OCI-LY1 (cell line): ENCODE data around the gene ARFGAP3.

Experiments used
- H2AFZ ChIP-seq: fragments of 200-600 bp; sonication (generic), shearing (Covaris generic); 2 replicates; pipeline ENCODE4 v1.6.0; 2014; ENCODE audit warnings: antibody characterized with exemption, mild to moderate bottlenecking, low read length
- H3F3A ChIP-seq: fragments of 200-600 bp; sonication (generic), shearing (Covaris generic); 2 replicates; pipeline ENCODE4 v1.6.0; 2014; ENCODE audit warnings: mild to moderate bottlenecking, antibody characterized with exemption, low read length, moderate library complexity; ENCODE audit not compliant: insufficient read depth
- H3K27ac ChIP-seq: fragments of 200-600 bp; sonication (generic); 2 replicates; pipeline ENCODE4 v1.5.1; 2014; ENCODE audit warnings: low read length, mixed run types, mild to moderate bottlenecking, low read depth; ENCODE audit not compliant: poor library complexity, severe bottlenecking
- H3K27me3 ChIP-seq: fragments of 200-600 bp; sonication (generic); 2 replicates; pipeline ENCODE4 v1.6.0; 2014; ENCODE audit warnings: antibody characterized with exemption, mild to moderate bottlenecking, low read length, moderate library complexity; ENCODE audit not compliant: insufficient read depth
- H3K36me3 ChIP-seq: fragments of 200-600 bp; sonication (generic); 2 replicates; pipeline ENCODE4 v1.6.1; 2014; ENCODE audit warnings: mild to moderate bottlenecking, antibody characterized with exemption, low read length, moderate library complexity, mixed read lengths; ENCODE audit not compliant: insufficient read depth
- H3K4me1 ChIP-seq: fragments of 200-600 bp; sonication (generic); 2 replicates; pipeline ENCODE4 v1.5.1; 2014; ENCODE audit warnings: mild to moderate bottlenecking, low read length, moderate library complexity; ENCODE audit not compliant: insufficient read depth, severe bottlenecking
- H3K4me2 ChIP-seq: fragments of 200-600 bp; sonication (generic), shearing (Covaris generic); 2 replicates; pipeline ENCODE4 v1.6.1; 2014; ENCODE audit warnings: low read length
- H3K4me3 ChIP-seq: fragments of 200-600 bp; sonication (generic); 2 replicates; pipeline ENCODE4 v1.5.1; 2014; ENCODE audit warnings: low read length, low read depth, mild to moderate bottlenecking, mixed read lengths; ENCODE audit not compliant: poor library complexity, severe bottlenecking
- H3K79me2 ChIP-seq: fragments of 200-600 bp; shearing (Covaris generic); 2 replicates; pipeline ENCODE4 v1.6.1; 2016; ENCODE audit warnings: mixed run types, low read length, mixed read lengths; ENCODE audit not compliant: insufficient read depth
- H3K9ac ChIP-seq: fragments of 200-600 bp; sonication (generic), shearing (Covaris generic); 2 replicates; pipeline ENCODE4 v1.6.1; 2014; ENCODE audit warnings: mild to moderate bottlenecking, low read length, mixed read lengths
- H3K9me2 ChIP-seq: fragments of 200-600 bp; sonication (generic), shearing (Covaris generic); 2 replicates; pipeline ENCODE4 v1.6.1; 2014; ENCODE audit warnings: low read depth, mild to moderate bottlenecking, low read length, mixed read lengths
- H3K9me3 ChIP-seq: fragments of 200-600 bp; shearing (Covaris generic); 2 replicates; pipeline ENCODE4 v1.6.1; 2014; ENCODE audit warnings: low read length, mixed read lengths
- H4K20me1 ChIP-seq: fragments of 200-600 bp; sonication (generic), shearing (Covaris generic); 2 replicates; pipeline ENCODE4 v1.6.0; 2016; ENCODE audit warnings: mild to moderate bottlenecking, low read length; ENCODE audit not compliant: insufficient read depth
- EZH2 ChIP-seq: fragments of 200-600 bp; sonication (generic), shearing (Covaris generic); IDR thresholded peaks from 2 replicates; pipeline ENCODE4 v1.8.0; 2017; ENCODE audit warnings: borderline replicate concordance, mixed run types, mild to moderate bottlenecking, antibody characterized with exemption, low read length, moderate library complexity, mixed read lengths
- TF ChIP-seq, protein P1 (sequence below): fragments of 200-600 bp; sonication (generic), shearing (Covaris generic); IDR thresholded peaks from 2 replicates; pipeline ENCODE4 v1.5.1; 2017; ENCODE audit warnings: mild to moderate bottlenecking, antibody characterized with exemption, low read length, moderate library complexity, mixed read lengths

The ARFGAP3 gene

DNA sequence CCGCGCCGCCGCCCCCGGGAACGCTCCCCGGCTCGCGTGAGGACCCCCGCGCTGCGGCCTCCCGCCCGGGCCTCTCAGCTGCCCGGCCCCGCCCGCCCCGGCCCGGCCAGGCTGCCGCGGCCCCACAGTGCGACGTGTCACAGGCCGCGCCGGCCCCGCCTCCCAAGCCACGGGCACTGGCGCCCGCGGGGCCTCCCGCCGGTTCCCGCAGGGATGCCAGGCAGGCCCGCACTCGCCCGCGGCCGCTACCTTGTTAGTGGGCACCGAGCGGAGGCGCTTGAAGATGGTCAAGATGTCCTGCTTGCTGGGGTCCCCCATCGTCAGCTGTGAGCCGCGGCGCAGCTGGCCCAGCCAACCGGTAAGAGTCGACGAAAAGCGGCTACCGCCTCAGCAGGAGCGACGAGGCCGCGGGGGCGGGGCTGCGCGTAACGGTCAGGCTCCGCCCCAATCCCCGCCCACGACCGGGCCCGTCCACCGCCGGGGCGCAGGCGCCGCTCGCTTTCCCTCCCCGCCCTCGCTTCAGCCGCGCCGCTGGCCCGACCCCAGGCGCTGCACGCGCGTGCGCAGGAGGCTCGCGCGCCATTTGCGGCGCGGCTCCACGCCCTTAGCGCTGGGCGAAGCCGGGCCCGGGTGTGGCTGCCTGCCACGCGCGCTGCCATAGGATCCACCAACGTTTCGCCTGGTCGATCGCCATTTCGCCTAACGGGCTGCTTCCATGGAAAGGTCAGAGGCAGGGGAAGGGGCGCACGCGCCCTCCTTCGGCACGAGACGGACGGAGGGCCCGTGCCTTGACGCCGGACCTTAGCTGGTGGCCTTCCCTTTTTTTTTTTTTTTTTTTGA lies at the start of gene ARFGAP3:
Gene ARFGAP3, minus strand, starts transcription at position 409 of the 840 bp plus-strand sequence. Its CDS starts 91 bp downstream, at position 318.
- H3K9me2 ChIP-seq = no peaks in the 10 kb centered on the region

DNA sequence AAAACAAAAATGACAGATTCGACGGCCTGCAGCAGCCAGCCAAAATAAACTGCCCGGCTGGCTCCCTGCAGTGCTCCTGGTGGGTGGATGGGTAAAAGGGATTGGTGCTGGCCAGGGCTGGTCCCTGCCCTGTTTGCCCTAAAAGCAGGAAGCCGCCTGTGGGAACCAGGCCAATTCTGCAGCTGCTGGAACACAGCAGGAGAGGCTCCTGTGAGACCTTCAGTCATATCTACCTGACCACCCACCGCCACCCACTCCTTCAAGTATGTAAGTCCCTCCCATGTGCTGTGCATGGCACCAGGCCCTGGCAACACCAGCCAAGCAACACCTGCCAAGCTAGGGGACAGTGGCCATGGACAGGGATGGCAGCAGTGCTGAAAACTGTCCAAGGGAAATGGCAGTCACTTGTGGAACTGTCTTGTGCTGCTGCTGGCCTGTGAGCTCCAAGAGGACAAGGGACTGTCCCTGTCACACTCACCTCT lies 48.7 kb upstream of the ARFGAP3 start:
- Histone ChIP-seq H3K4me1 (no peaks in the 10 kb centered on the region), H3K9me3 (no peaks in the 10 kb centered on the region), H3K27ac (no peak overlapping the region), H3K4me2 (no peak overlapping the region), H3K9me2 (no peaks in the 10 kb centered on the region), H3K79me2 (no peaks in the 10 kb centered on the region), H3K36me3 (no peaks in the 10 kb centered on the region), H3K4me3 (no peak overlapping the region), H3K27me3 (no peaks in the 10 kb centered on the region), H3F3A (no peaks in the 10 kb centered on the region), H3K9ac (no peak overlapping the region), H4K20me1 (no peaks in the 10 kb centered on the region), H2AFZ (no peak overlapping the region)
- no peak for TF ChIP-seq EZH2
- TF ChIP-seq, protein P1, sequence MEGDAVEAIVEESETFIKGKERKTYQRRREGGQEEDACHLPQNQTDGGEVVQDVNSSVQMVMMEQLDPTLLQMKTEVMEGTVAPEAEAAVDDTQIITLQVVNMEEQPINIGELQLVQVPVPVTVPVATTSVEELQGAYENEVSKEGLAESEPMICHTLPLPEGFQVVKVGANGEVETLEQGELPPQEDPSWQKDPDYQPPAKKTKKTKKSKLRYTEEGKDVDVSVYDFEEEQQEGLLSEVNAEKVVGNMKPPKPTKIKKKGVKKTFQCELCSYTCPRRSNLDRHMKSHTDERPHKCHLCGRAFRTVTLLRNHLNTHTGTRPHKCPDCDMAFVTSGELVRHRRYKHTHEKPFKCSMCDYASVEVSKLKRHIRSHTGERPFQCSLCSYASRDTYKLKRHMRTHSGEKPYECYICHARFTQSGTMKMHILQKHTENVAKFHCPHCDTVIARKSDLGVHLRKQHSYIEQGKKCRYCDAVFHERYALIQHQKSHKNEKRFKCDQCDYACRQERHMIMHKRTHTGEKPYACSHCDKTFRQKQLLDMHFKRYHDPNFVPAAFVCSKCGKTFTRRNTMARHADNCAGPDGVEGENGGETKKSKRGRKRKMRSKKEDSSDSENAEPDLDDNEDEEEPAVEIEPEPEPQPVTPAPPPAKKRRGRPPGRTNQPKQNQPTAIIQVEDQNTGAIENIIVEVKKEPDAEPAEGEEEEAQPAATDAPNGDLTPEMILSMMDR = no peak

More for the DNA sequence above, at the start of gene ARFGAP3:
- no peak within 1 kb of the TSS for H3K27ac ChIP-seq
- H2AFZ ChIP-seq = no peak within 1 kb of the TSS
- H4K20me1 ChIP-seq = no peaks in the 10 kb centered on the region
- peak within 1 kb of the TSS; percentile 63 for H3K9ac ChIP-seq
- no peaks in the 10 kb centered on the region for H3K9me3 ChIP-seq
- H3K4me1 ChIP-seq = peaks cover 7% of the 10 kb centered on the region
- H3K79me2 ChIP-seq = no peaks in the 10 kb centered on the region
- H3K4me3 ChIP-seq = peak within 1 kb of the TSS; percentile 66
- no peaks in the 10 kb centered on the region; the same call in 1 of the 2 replicates for H3K36me3 ChIP-seq
- no peaks in the 10 kb centered on the region for H3F3A ChIP-seq
- peaks cover 15% of the 10 kb centered on the region; the same call in 1 of the 2 replicates for H3K27me3 ChIP-seq
- peak within 1 kb of the TSS; percentile 95 for H3K4me2 ChIP-seq
- TF ChIP-seq EZH2 = no peak
- TF ChIP-seq, protein P1 = no peak

DNA sequence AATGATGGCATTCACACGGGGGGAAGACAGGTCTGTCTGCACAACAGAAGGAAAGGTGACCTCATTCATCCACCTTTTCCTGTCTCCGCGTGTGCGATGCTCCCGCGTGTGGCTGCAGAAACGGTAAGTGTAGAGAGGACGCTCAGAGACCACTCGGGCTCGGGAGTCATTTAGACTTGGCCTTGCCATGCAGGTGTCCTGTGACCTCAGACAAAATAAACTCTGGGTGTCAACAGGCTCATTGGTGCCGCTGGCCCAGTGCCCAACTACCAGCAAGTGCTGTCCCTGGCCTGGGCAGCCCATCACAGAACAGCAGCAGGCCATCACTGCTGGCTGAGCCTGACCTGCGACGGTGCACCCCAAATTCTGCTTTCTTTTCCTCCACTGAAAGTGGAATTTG lies 48.1 kb upstream of the ARFGAP3 start:
- no peaks in the 10 kb centered on the region for H3K9me3 ChIP-seq
- no peaks in the 10 kb centered on the region for H3F3A ChIP-seq
- no peaks in the 10 kb centered on the region for H3K9me2 ChIP-seq
- no peaks in the 10 kb centered on the region for H3K36me3 ChIP-seq
- no peaks in the 10 kb centered on the region for H3K4me1 ChIP-seq
- H3K9ac ChIP-seq = no peak overlapping the region
- no peaks in the 10 kb centered on the region for H3K27me3 ChIP-seq
- TF ChIP-seq, protein P1 = no peak
- no peak for TF ChIP-seq EZH2
- no peaks in the 10 kb centered on the region for H3K79me2 ChIP-seq
- H3K4me2 ChIP-seq = no peak overlapping the region
- H3K27ac ChIP-seq = no peak overlapping the region
- no peak overlapping the region for H3K4me3 ChIP-seq
- H4K20me1 ChIP-seq = no peaks in the 10 kb centered on the region
- H2AFZ ChIP-seq = no peak overlapping the region
